ENCODE results near the gene SALL1. TPM values are rescaled to one million over a fixed set of nuclear protein-coding genes. Genes with fewer than 3 reads are reported as not detected.

The SALL1 gene
- total and polyA plus RNA-seq, 2 of the 13 experiments (the other 11 are each of a cell fraction or from before 2014, with no cell fraction given) = 6.6 to 12.3 TPM

- CTCF ChIA-PET (ENCODE audit: low intra/inter-chr PET ratio, low total read pairs) = no interaction called here
- H2AFZ ChIP-seq (ENCODE audit: low read length) = no peak overlapping the region
- no peaks in the 10 kb centered on the region for H4K20me1 ChIP-seq (ENCODE audit: insufficient read depth, low read length)
- intact Hi-C loops (cut with micrococcal nuclease; ENCODE audit: unreplicated experiment) = no loop called here
- no peak for TF ChIP-seq ZNF737 (CRISPR knock-in tag; IDR thresholded peaks at IDR 0.05; ENCODE audit: borderline replicate concordance)
- no peak for TF ChIP-seq ATF6 (CRISPR knock-in tag; conservative IDR thresholded peaks at IDR 0.05)
- peak; percentile 20 to 85 for TF ChIP-seq REST (IDR thresholded peaks at IDR 0.05; ENCODE audit: borderline replicate concordance in 1 of 2, low read depth in 1 of 2, low read length in 2 of 2)
- TF ChIP-seq CENPT (CRISPR knock-in tag; IDR thresholded peaks at IDR 0.05; ENCODE audit: low read depth) = no peak
- no peak for TF ChIP-seq ELF1 (CRISPR knock-in tag; IDR thresholded peaks at IDR 0.05)
- no peak for TF ChIP-seq MXD4 (CRISPR knock-in tag; IDR thresholded peaks at IDR 0.05)
- in situ Hi-C loops (cut with HindIII; ENCODE audit: extremely low pct_ligation_motif_present, low pct_unique_long_range_greater_than_20kb) = no loop called here
- H3K36me3 ChIP-seq (replicated peaks in 1 of 2; ENCODE audit: control insufficient read depth in 1 of 2, insufficient read depth in 2 of 2, low read length in 2 of 2) = no peaks in the 10 kb centered on the region
- 38% methylated on average over 4 of the region's 4 CpGs for WGBS (ENCODE audit: low lambda C conversion rate)
- H3K79me2 ChIP-seq (ENCODE audit: insufficient read depth, low read length) = no peaks in the 10 kb centered on the region
- ATAC-seq (no peak), DNase-seq (ENCODE audit: low spot score) (no peak), FAIRE-seq (no peak)
- no peaks in the 10 kb centered on the region for H3K9me3 ChIP-seq (ENCODE audit: low read length)
- H3K27me3 ChIP-seq (ENCODE audit: control insufficient read depth in 1 of 2, insufficient read depth in 2 of 2, low read length in 2 of 2) = no peaks in the 10 kb centered on the region
- no peak overlapping the region for H3K27ac ChIP-seq (ENCODE audit: extremely low read length, insufficient read depth, low read length)
- no peak overlapping the region for H3K9ac ChIP-seq (ENCODE audit: insufficient read depth, low read depth, low read length)
- POLR2A ChIA-PET = no interaction called here
- H3K4me3 ChIP-seq (replicated peaks in 1 of 3; ENCODE audit: insufficient read depth in 1 of 3, low read depth in 2 of 3, low read length in 3 of 3) = no peak overlapping the region
- H3K4me1 ChIP-seq (ENCODE audit: insufficient read depth, low read length) = peaks cover 13% of the 10 kb centered on the region
- no peak overlapping the region for H3K4me2 ChIP-seq (ENCODE audit: low read depth, low read length)
- no TSS peak for BruUV-seq (replicated peaks)
Measured at GRCh38 chr16:51103590-51103989, 47.5 kb downstream of the SALL1 start.

Data from HepG2 (cell line).